T-helper 2 cell treated with Interferon-gamma antibody and Interleukin-4, amounts not matched to agents 5 μg/mL and 100 μg/mL, for 36 hours (primary cell): ENCODE measurements around the gene ZNF844.
A peak's percentile ranks its signal among the peaks of the same experiment; 100 is the strongest.

ENCODE experiments used
- DNase-seq: peaks from one replicate; pipeline ENCODE4 v3.0.0; 2021; ENCODE audit warnings: low spot score
- H3K27ac Mint-ChIP-seq: one replicate; pipeline ENCODE4 v1.8.0; 2021; ENCODE audit warnings: mild to moderate bottlenecking, mixed read lengths
- H3K27me3 Mint-ChIP-seq: one replicate; pipeline ENCODE4 v1.8.0; 2021; ENCODE audit warnings: low read depth, mixed read lengths
- H3K36me3 Mint-ChIP-seq: one replicate; pipeline ENCODE4 v1.8.0; 2021; ENCODE audit warnings: low read depth, mixed read lengths
- H3K4me1 Mint-ChIP-seq: one replicate; pipeline ENCODE4 v1.8.0; 2021; ENCODE audit warnings: low read depth, mixed read lengths
- H3K4me3 Mint-ChIP-seq: one replicate; pipeline ENCODE4 v1.8.0; 2022; ENCODE audit warnings: mild to moderate bottlenecking, moderate library complexity, mixed read lengths
- H3K9me3 Mint-ChIP-seq: one replicate; pipeline ENCODE4 v1.8.0; 2021; ENCODE audit warnings: mixed read lengths

The ZNF844 gene

GRCh38 chr19:12111943-12112637 lies 47.6 kb downstream of the ZNF844 start:
- H3K27ac Mint-ChIP-seq = no peak overlapping the region
- H3K4me1 Mint-ChIP-seq = no peaks in the 10 kb centered on the region
- DNase-seq = no peak
- no peak overlapping the region for H3K4me3 Mint-ChIP-seq
- H3K27me3 Mint-ChIP-seq = no peaks in the 10 kb centered on the region
- peaks cover 43% of the 10 kb centered on the region for H3K36me3 Mint-ChIP-seq
- peaks cover 63% of the 10 kb centered on the region for H3K9me3 Mint-ChIP-seq

GRCh38 chr19:12112701-12113100 lies 48.2 kb downstream of the ZNF844 start:
- Mint-ChIP-seq H3K9me3 (peaks cover 62% of the 10 kb centered on the region), H3K36me3 (peaks cover 43% of the 10 kb centered on the region), H3K4me3 (no peak overlapping the region), H3K27me3 (no peaks in the 10 kb centered on the region), H3K27ac (no peak overlapping the region), H3K4me1 (no peaks in the 10 kb centered on the region)
- peak; percentile 4 for DNase-seq

GRCh38 chr19:12113121-12113520 lies 48.6 kb downstream of the ZNF844 start:
- Mint-ChIP-seq H3K4me1 (no peaks in the 10 kb centered on the region), H3K36me3 (peaks cover 43% of the 10 kb centered on the region), H3K4me3 (no peak overlapping the region), H3K27ac (no peak overlapping the region), H3K9me3 (peaks cover 62% of the 10 kb centered on the region), H3K27me3 (no peaks in the 10 kb centered on the region)
- no peak for DNase-seq

GRCh38 chr19:12117201-12117970 lies 52.9 kb downstream of the ZNF844 start:
- Mint-ChIP-seq H3K9me3 (peaks cover 43% of the 10 kb centered on the region), H3K27ac (no peak overlapping the region)

GRCh38 chr19:12126707-12127106 lies 62.2 kb downstream of the ZNF844 start:
- no peaks in the 10 kb centered on the region for H3K4me1 Mint-ChIP-seq
- no peak for DNase-seq
- no peak overlapping the region for H3K27ac Mint-ChIP-seq
- no peak overlapping the region for H3K4me3 Mint-ChIP-seq
- H3K36me3 Mint-ChIP-seq = peaks cover 14% of the 10 kb centered on the region
- H3K27me3 Mint-ChIP-seq = no peaks in the 10 kb centered on the region
- H3K9me3 Mint-ChIP-seq = peaks cover 33% of the 10 kb centered on the region

More at GRCh38 chr19:12117201-12117970, 52.9 kb downstream of the ZNF844 start:
- Mint-ChIP-seq H3K27me3 (no peaks in the 10 kb centered on the region), H3K4me3 (no peak overlapping the region), H3K4me1 (no peaks in the 10 kb centered on the region), H3K36me3 (peaks cover 18% of the 10 kb centered on the region)
- no peak for DNase-seq
